HCT116 (cell line): ENCODE results near the gene TTYH2. TPM values are rescaled to one million over a fixed set of nuclear protein-coding genes. Genes with fewer than 3 reads are reported as not detected.

ENCODE experiments used
- ATAC-seq: fragments of 200-7000 bp; cut with Tn5 transposase; 2 replicates; pipeline ENCODE4 v1.9.1; 2020; ENCODE audit warnings: mild to moderate bottlenecking, moderate library complexity
- BruUV-seq: library from RNA; stranded (reverse); fragments of 400-500 nt; replicated peaks from 2 replicates; lab custom pipeline; 2021; lab: Mats Ljungman, UMichigan
- CTCF ChIA-PET: fragments of 300-600 bp; sonication (Branson Sonifier 250); formaldehyde crosslinking; loops from one replicate; lab custom pipeline; 2021; ENCODE audit warnings: antibody characterized with exemption; lab: Charles Lee
- POLR2A ChIA-PET: fragments of 300-600, 350-600 bp; sonication (Branson Sonifier 250); formaldehyde crosslinking; loops from one replicate; lab custom pipeline; 2021; ENCODE audit warnings: antibody characterized with exemption; lab: Charles Lee
- RAD21 ChIA-PET, 2 experiments: fragments of 300-600 bp; sonication (Branson Sonifier 250); formaldehyde crosslinking; loops; one replicate each; lab custom pipeline; 2023; ENCODE audit warnings: low total read pairs in 2 of 2; ENCODE audit not compliant: uncharacterized antibody in 2 of 2, unreplicated experiment in 2 of 2, low non-redundant PET in 1 of 2; lab: Charles Lee
- DNase-seq: peaks from one replicate; pipeline ENCODE4 v3.0.0-alpha.2; 2010; ENCODE audit warnings: low read depth, low spot score
- H2AFZ ChIP-seq: fragments of 200-600 bp; shearing (Covaris generic), sonication (generic); 2 replicates; pipeline ENCODE4 v1.6.1; 2017; ENCODE audit warnings: low read depth, mixed run types, mixed read lengths, antibody characterized with exemption, low read length; ENCODE audit not compliant: poor library complexity, severe bottlenecking
- H3K27ac ChIP-seq: 2 replicates; pipeline ENCODE4 v1.5.1; 2012; ENCODE audit warnings: low read depth, low read length
- H3K27me3 ChIP-seq: fragments of 200-600 bp; sonication (generic); 2 replicates; pipeline ENCODE4 v1.6.1; 2016; ENCODE audit warnings: mixed run types, low read length, mixed read lengths; ENCODE audit not compliant: insufficient read depth
- H3K36me3 ChIP-seq, 2 experiments: fragments of 200-500 bp in 1 of 2; fragments of 200-600 bp in 1 of 2; sonication (Bioruptor generic) in 1 of 2; sonication (generic) in 1 of 2; 2 replicates each; pipeline versions ENCODE4 v1.5.1 to v1.6.1; 2014 to 2016; ENCODE audit warnings: low read length in 2 of 2, inconsistent platforms in 1 of 2, mixed read lengths in 1 of 2, mixed run types in 1 of 2; ENCODE audit not compliant: insufficient read depth in 2 of 2, control insufficient read depth in 1 of 2
- H3K4me1 ChIP-seq, 2 experiments: fragments of 200-600 bp in 1 of 2; sonication (generic) in 1 of 2; 2 replicates each; pipeline versions ENCODE4 v1.5.1 to v1.6.1; 2012 to 2017; ENCODE audit warnings: low read length in 2 of 2, inconsistent platforms in 1 of 2, mild to moderate bottlenecking in 1 of 2, mixed read lengths in 1 of 2, mixed run types in 1 of 2, moderate library complexity in 1 of 2; ENCODE audit not compliant: insufficient read depth in 2 of 2, control insufficient read depth in 1 of 2
- H3K4me2 ChIP-seq: fragments of 200-600 bp; sonication (generic); 2 replicates; pipeline ENCODE4 v1.6.1; 2017; ENCODE audit warnings: mixed run types, low read length, mixed read lengths
- H3K4me3 ChIP-seq, 2 experiments: fragments of 200-600 bp in 1 of 2; sonication (generic) in 1 of 2; replicated peaks in 1 of 2; 2 replicates each; pipeline ENCODE4 v1.5.1; 2011 to 2016; ENCODE audit warnings: low read length in 2 of 2, control low read depth in 1 of 2, low read depth in 1 of 2, mild to moderate bottlenecking in 1 of 2, mixed read lengths in 1 of 2, mixed run types in 1 of 2
- H3K79me2 ChIP-seq: fragments of 200-600 bp; sonication (generic); 2 replicates; pipeline ENCODE4 v1.6.1; 2017; ENCODE audit warnings: mild to moderate bottlenecking, mixed run types, low read length, moderate library complexity, mixed read lengths; ENCODE audit not compliant: insufficient read depth
- H3K9ac ChIP-seq: fragments of 200-600 bp; sonication (generic); 2 replicates; pipeline ENCODE4 v1.6.1; 2016; ENCODE audit warnings: low read length, mixed read lengths
- H3K9me2 ChIP-seq: fragments of 200-600 bp; sonication (generic), shearing (Covaris generic); 2 replicates; pipeline ENCODE4 v1.6.1; 2017; ENCODE audit warnings: mixed run types, mild to moderate bottlenecking, moderate library complexity; ENCODE audit not compliant: insufficient read depth
- H3K9me3 ChIP-seq, 2 experiments: fragments of 200-500 bp in 1 of 2; fragments of 200-600 bp in 1 of 2; sonication (Bioruptor generic) in 1 of 2; sonication (generic) in 1 of 2; 2 replicates each; pipeline ENCODE4 v1.6.1; 2014 to 2017; ENCODE audit warnings: low read length in 2 of 2, mixed read lengths in 2 of 2, inconsistent platforms in 1 of 2, low read depth in 1 of 2, mild to moderate bottlenecking in 1 of 2, mixed run types in 1 of 2, moderate library complexity in 1 of 2; ENCODE audit not compliant: control insufficient read depth in 1 of 2, insufficient read depth in 1 of 2
- H4K20me1 ChIP-seq: fragments of 200-600 bp; sonication (generic), shearing (Covaris generic); 2 replicates; pipeline ENCODE4 v1.6.1; 2017; ENCODE audit warnings: mixed run types, mild to moderate bottlenecking, moderate library complexity; ENCODE audit not compliant: insufficient read depth
- CBX3 ChIP-seq: IDR thresholded peaks from 2 replicates; pipeline ENCODE4 v1.6.1; 2012; ENCODE audit warnings: low read depth
- EGR1 ChIP-seq: IDR thresholded peaks from 2 replicates; pipeline ENCODE4 v1.6.1; 2012; ENCODE audit warnings: low read depth
- EZH2 ChIP-seq: fragments of 200-600 bp; sonication (generic); IDR thresholded peaks from 2 replicates; pipeline ENCODE4 v1.6.1; 2017; ENCODE audit warnings: antibody characterized with exemption, mixed run types
- EZH2phosphoT487 ChIP-seq: fragments of 200-600 bp; IDR thresholded peaks from 2 replicates; pipeline ENCODE4 v1.6.1; 2018; ENCODE audit warnings: antibody characterized with exemption, borderline replicate concordance
- FOSL1 ChIP-seq: IDR thresholded peaks from 2 replicates; pipeline ENCODE4 v1.6.1; 2012; ENCODE audit warnings: low read depth
- JUND ChIP-seq: IDR thresholded peaks from 2 replicates; pipeline ENCODE4 v1.6.1; 2012
- POLR2A ChIP-seq: IDR thresholded peaks from 2 replicates; pipeline ENCODE4 v1.7.0; 2011; ENCODE audit warnings: borderline replicate concordance; ENCODE audit not compliant: insufficient read depth, insufficient read length; ENCODE audit errors: extremely low read depth
- POLR2AphosphoS5 ChIP-seq: IDR thresholded peaks from 2 replicates; pipeline ENCODE4 v1.6.1; 2011; ENCODE audit warnings: mild to moderate bottlenecking, low read depth, low read length, moderate library complexity
- RAD21 ChIP-seq: IDR thresholded peaks from 2 replicates; pipeline ENCODE4 v1.6.1; 2012; ENCODE audit warnings: low read depth, mild to moderate bottlenecking
- SIN3A ChIP-seq: IDR thresholded peaks from 2 replicates; pipeline ENCODE4 v1.6.1; 2012; ENCODE audit warnings: low read depth
- YY1 ChIP-seq: IDR thresholded peaks from 2 replicates; pipeline ENCODE4 v1.6.1; 2011; ENCODE audit warnings: low read length, low read depth, moderate library complexity, mild to moderate bottlenecking; ENCODE audit not compliant: insufficient replicate concordance; ENCODE audit errors: extremely low read depth
- ZFX ChIP-seq: fragments of 450-650 bp; IDR thresholded peaks from 2 replicates; pipeline ENCODE4 v1.6.1; 2017
- ZNF274 ChIP-seq: fragments of 200-500 bp; sonication (Bioruptor generic); IDR thresholded peaks from 2 replicates; pipeline ENCODE4 v1.6.1; 2014; ENCODE audit warnings: mild to moderate bottlenecking, low read depth, low read length, inconsistent platforms
- intact Hi-C: fragments of 100-400 bp; cut with micrococcal nuclease; formaldehyde crosslinking; loops from 2 replicates; pipeline ENCODE4 v1.10.0; 2022
- total RNA-seq: library from RNA; stranded (reverse); gene quantifications from one replicate; pipeline ENCODE4 v1.2.1, GENCODE V29; 2021; ENCODE audit not compliant: unreplicated experiment
- TF ChIP-seq, protein P1 (sequence below): IDR thresholded peaks from 2 replicates; pipeline ENCODE4 v1.6.1; 2012
- TF ChIP-seq, protein P2 (sequence below), 3 experiments: fragments of 200-600 bp in 1 of 3; sonication (generic) in 1 of 3; IDR thresholded peaks in 2 of 3; conservative IDR thresholded peaks in 1 of 3; 2 replicates each; pipeline ENCODE4 v1.5.1; 2012 to 2017; ENCODE audit warnings: low read depth in 2 of 3, low read length in 2 of 3, antibody characterized with exemption in 1 of 3, borderline replicate concordance in 1 of 3, control low read depth in 1 of 3, mild to moderate bottlenecking in 1 of 3, mixed read lengths in 1 of 3, mixed run types in 1 of 3, moderate library complexity in 1 of 3; ENCODE audit not compliant: insufficient read depth in 1 of 3

Gene TTYH2
- total RNA-seq, 1 experiment from 2014 or later, result 10.8 TPM

DNA sequence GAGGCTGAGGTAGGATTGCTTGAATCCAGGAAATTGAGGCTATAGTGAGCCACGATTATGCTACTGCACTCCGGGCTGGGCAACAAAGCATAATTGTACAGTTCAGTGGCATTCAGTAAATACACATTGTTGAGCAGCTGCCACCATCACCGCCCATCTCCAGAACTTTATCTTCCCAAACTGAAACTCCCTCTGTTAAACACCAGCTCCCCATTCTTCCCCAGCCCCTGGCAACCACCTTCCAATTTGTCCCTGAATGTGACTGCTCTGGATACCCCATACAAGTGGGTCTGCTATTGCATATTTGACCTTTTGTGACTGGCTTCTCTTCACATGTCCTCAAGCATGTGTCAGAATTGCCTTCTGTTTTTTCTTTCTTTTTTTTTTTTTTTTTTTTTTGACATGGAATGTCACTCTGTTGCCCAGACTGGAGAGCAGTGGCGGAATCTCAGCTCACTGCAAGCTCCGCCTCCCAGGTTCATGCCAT lies 7.0 kb upstream of the TTYH2 start:
- peaks cover 55% of the 10 kb centered on the region; the same call in 1 of the 2 replicates for H4K20me1 ChIP-seq
- peaks cover 16 to 64% of the 10 kb centered on the region in 2 experiments for H3K4me1 ChIP-seq
- intact Hi-C loops, result no loop called here
- no peaks in the 10 kb centered on the region for H3K27me3 ChIP-seq
- peak overlapping the region; percentile 90 for H3K4me2 ChIP-seq
- peak overlapping the region; percentile 3; the same call in 1 of the 2 replicates for H3K27ac ChIP-seq
- peaks cover 63% of the 10 kb centered on the region for H3K79me2 ChIP-seq
- no peaks in the 10 kb centered on the region for H3K9me3 ChIP-seq
- H2AFZ ChIP-seq, result no peak overlapping the region
- POLR2A ChIA-PET, result no interaction called here
- DNase-seq, result no peak
- CTCF ChIA-PET, result interaction anchor here (0.7 to 0.8 kb wide), 2 partner anchors 360 to 489 kb away, joined by 3 to 4 read pairs; no protein-coding TSS in a partner anchor
- no peak for TF ChIP-seq FOSL1
- no peak for TF ChIP-seq RAD21
- TF ChIP-seq POLR2AphosphoS5, result peak; percentile 18; the same call in 1 of the 2 replicates
- TF ChIP-seq, all 23 proteins: peak for 1
- Histone ChIP-seq H3K9ac (peak overlapping the region; percentile 99), H3K4me3 (no peak overlapping the region; a peak in 1 of 4 replicates), H3K36me3 (peaks cover 44 to 64% of the 10 kb centered on the region in 2 experiments), H3K9me2 (no peaks in the 10 kb centered on the region)
- no TSS peak for BruUV-seq
- RAD21 ChIA-PET, result no interaction called here
- no peak for ATAC-seq

- peaks cover 37 to 46% of the 10 kb centered on the region in 2 experiments; a peak in 3 of 4 replicates for H3K36me3 ChIP-seq
- intact Hi-C loops, result loop anchor here (1.0 to 5.0 kb wide), 4 partner anchors 86 to 322 kb away; partner anchors contain the start of gene CD300LB
- TF ChIP-seq EZH2 (no peak), JUND (peak; percentile 35), EZH2phosphoT487 (no peak), EGR1 (no peak), YY1 (peak; percentile 48), RAD21 (no peak; the same call in 1 of the 2 replicates), ZFX (no peak), POLR2A (no peak), ZNF274 (no peak), FOSL1 (no peak), SIN3A (peak; percentile 69), CBX3 (no peak; the same call in none of the 2 replicates)
- TF ChIP-seq, protein P1, sequence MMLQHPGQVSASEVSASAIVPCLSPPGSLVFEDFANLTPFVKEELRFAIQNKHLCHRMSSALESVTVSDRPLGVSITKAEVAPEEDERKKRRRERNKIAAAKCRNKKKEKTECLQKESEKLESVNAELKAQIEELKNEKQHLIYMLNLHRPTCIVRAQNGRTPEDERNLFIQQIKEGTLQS, result no peak
- TF ChIP-seq, protein P2, sequence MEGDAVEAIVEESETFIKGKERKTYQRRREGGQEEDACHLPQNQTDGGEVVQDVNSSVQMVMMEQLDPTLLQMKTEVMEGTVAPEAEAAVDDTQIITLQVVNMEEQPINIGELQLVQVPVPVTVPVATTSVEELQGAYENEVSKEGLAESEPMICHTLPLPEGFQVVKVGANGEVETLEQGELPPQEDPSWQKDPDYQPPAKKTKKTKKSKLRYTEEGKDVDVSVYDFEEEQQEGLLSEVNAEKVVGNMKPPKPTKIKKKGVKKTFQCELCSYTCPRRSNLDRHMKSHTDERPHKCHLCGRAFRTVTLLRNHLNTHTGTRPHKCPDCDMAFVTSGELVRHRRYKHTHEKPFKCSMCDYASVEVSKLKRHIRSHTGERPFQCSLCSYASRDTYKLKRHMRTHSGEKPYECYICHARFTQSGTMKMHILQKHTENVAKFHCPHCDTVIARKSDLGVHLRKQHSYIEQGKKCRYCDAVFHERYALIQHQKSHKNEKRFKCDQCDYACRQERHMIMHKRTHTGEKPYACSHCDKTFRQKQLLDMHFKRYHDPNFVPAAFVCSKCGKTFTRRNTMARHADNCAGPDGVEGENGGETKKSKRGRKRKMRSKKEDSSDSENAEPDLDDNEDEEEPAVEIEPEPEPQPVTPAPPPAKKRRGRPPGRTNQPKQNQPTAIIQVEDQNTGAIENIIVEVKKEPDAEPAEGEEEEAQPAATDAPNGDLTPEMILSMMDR (IDR thresholded peaks at IDR 0.05 in 2 of 3, conservative IDR thresholded peaks at IDR 0.05 in 1 of 3; ENCODE audit: borderline replicate concordance in 1 of 3, insufficient read depth in 1 of 3, low read depth in 2 of 3, low read length in 2 of 3), result peak; percentile 83 to 100 (median 100)
Observed at GRCh38 chr17:74210191-74211140, 2.9 kb upstream of the TTYH2 start.

More at GRCh38 chr17:74210191-74211140, 2.9 kb upstream of the TTYH2 start:
- Histone ChIP-seq H3K4me2 (peak overlapping the region; percentile 97), H3K9ac (peak overlapping the region; percentile 72), H3K4me1 (peaks cover 29 to 80% of the 10 kb centered on the region in 2 experiments), H2AFZ (no peak overlapping the region), H3K27me3 (no peaks in the 10 kb centered on the region), H3K79me2 (peaks cover 42% of the 10 kb centered on the region), H3K9me2 (no peaks in the 10 kb centered on the region), H3K27ac (peak overlapping the region; percentile 76), H3K9me3 (no peaks in the 10 kb centered on the region), H3K4me3 (no peak overlapping the region), H4K20me1 (peaks cover 47% of the 10 kb centered on the region; the same call in 1 of the 2 replicates)
- BruUV-seq, result no TSS peak
- ATAC-seq, result peak; percentile 37
- DNase-seq, result peak; percentile 63
- CTCF ChIA-PET, result interaction anchor here (1.0 to 1.7 kb wide), 3 partner anchors 11 to 86 kb away, joined by 4 to 11 read pairs (median 7); no protein-coding TSS in a partner anchor
- POLR2A ChIA-PET, result interaction anchor here (0.7 to 1.5 kb wide), 3 partner anchors 11 to 91 kb away, joined by 3 to 4 read pairs (median 3); no protein-coding TSS in a partner anchor
- RAD21 ChIA-PET, result interaction anchor here in 1 of 2 experiments (0.5 kb wide), 1 partner anchor 982 kb away, joined by 3 read pairs; no protein-coding TSS in a partner anchor
